ENCODE measurements around the gene KDM4B. TPM values are rescaled to one million over a fixed set of nuclear protein-coding genes. Genes with fewer than 3 reads are reported as not detected.
A peak's percentile ranks its signal among the peaks of the same experiment; 100 is the strongest.

KDM4B gene
- total RNA-seq, 2 donors from 2014 or later: 27.8 to 38.5 TPM

DNA sequence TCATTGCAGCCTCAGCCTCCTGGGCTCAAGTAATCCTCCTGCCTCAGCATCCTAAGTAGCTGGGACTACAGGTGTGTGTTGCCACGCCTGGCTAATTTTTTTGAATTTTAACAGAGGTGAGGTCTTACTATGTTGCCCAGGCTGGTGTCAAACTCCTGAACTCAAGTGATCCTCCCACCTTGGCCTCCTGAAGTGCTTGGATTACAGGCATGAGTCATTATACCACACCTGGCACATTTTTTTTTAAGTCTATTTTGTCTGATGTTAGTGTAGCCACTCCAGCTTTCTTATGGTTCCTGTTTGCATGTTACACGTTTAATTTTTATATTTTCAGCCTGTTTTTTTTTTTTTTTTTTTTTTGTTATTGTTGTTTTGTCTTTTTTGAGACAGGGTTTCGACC is 24.8 kb downstream of the KDM4B start:
- H3K27me3 Mint-ChIP-seq (ENCODE audit: insufficient read depth): no peaks in the 10 kb centered on the region
- no peak overlapping the region for H3K4me3 ChIP-seq (ENCODE audit: low read length)
- H3K4me1 Mint-ChIP-seq: peaks cover 6% of the 10 kb centered on the region
- no peak overlapping the region for H3K27ac ChIP-seq (ENCODE audit: low read depth, low read length)
- no peak overlapping the region for H3K9ac ChIP-seq (ENCODE audit: extremely low read depth, low read length, poor library complexity, severe bottlenecking)
- peak overlapping the region; percentile 16 for H3K27ac Mint-ChIP-seq
- no peak overlapping the region for H3K4me3 Mint-ChIP-seq
- WGBS, 2 experiments (ENCODE audit: insufficient coverage in 1 of 2, insufficient read length in 1 of 2): 94 to 100% methylated on average over 1 to 3 of the region's 3 CpGs
- no peak for DNase-seq
- H3K27me3 ChIP-seq (ENCODE audit: control insufficient read depth, insufficient read depth, low read length, poor library complexity, severe bottlenecking): no peaks in the 10 kb centered on the region
- H3K9me3 ChIP-seq (ENCODE audit: control insufficient read depth, low read length): no peaks in the 10 kb centered on the region
- H3K36me3 ChIP-seq (ENCODE audit: control insufficient read depth, insufficient read depth, low read length): no peaks in the 10 kb centered on the region
- TF ChIP-seq, protein P1, sequence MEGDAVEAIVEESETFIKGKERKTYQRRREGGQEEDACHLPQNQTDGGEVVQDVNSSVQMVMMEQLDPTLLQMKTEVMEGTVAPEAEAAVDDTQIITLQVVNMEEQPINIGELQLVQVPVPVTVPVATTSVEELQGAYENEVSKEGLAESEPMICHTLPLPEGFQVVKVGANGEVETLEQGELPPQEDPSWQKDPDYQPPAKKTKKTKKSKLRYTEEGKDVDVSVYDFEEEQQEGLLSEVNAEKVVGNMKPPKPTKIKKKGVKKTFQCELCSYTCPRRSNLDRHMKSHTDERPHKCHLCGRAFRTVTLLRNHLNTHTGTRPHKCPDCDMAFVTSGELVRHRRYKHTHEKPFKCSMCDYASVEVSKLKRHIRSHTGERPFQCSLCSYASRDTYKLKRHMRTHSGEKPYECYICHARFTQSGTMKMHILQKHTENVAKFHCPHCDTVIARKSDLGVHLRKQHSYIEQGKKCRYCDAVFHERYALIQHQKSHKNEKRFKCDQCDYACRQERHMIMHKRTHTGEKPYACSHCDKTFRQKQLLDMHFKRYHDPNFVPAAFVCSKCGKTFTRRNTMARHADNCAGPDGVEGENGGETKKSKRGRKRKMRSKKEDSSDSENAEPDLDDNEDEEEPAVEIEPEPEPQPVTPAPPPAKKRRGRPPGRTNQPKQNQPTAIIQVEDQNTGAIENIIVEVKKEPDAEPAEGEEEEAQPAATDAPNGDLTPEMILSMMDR (conservative IDR thresholded peaks at IDR 0.05): no peak
- peaks cover 16% of the 10 kb centered on the region for H3K36me3 Mint-ChIP-seq (ENCODE audit: low read depth)
- no peaks in the 10 kb centered on the region for H3K9me3 Mint-ChIP-seq
- no peaks in the 10 kb centered on the region for H3K4me1 ChIP-seq (ENCODE audit: control insufficient read depth, insufficient read depth, low read length)

DNA sequence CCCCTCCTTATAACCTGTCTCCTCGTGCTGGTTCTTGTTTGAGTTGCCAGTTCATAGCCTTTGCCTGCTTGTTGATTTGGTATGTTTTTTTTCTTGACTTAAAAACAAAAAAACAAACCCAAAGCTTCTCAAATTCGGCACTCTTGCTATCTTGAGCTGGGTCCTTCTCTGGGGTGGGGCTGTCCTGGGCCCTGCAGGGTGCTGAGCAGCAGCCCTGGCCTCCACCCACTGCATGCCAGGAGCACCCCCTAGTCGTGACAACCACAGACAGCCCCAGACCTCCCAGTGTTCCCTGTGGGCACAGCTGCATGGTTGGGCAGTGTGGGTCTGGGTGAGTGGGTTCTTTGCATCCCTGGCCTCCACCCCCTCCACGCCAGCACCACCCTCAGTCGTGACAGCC is 27.8 kb downstream of the KDM4B start:
- Mint-ChIP-seq H3K9me3 (peaks cover 3% of the 10 kb centered on the region), H3K27me3 (ENCODE audit: insufficient read depth) (no peaks in the 10 kb centered on the region), H3K4me1 (peaks cover 3% of the 10 kb centered on the region), H3K36me3 (ENCODE audit: low read depth) (peaks cover 20% of the 10 kb centered on the region), H3K4me3 (no peak overlapping the region), H3K27ac (peak overlapping the region; percentile 33)
- Histone ChIP-seq H3K4me1 (ENCODE audit: control insufficient read depth, insufficient read depth, low read length) (no peaks in the 10 kb centered on the region), H3K4me3 (ENCODE audit: low read length) (no peak overlapping the region), H3K36me3 (ENCODE audit: control insufficient read depth, insufficient read depth, low read length) (no peaks in the 10 kb centered on the region), H3K9me3 (ENCODE audit: control insufficient read depth, low read length) (no peaks in the 10 kb centered on the region), H3K27me3 (ENCODE audit: control insufficient read depth, insufficient read depth, low read length, poor library complexity, severe bottlenecking) (no peaks in the 10 kb centered on the region), H3K9ac (ENCODE audit: extremely low read depth, low read length, poor library complexity, severe bottlenecking) (no peak overlapping the region), H3K27ac (ENCODE audit: low read depth, low read length) (no peak overlapping the region)
- TF ChIP-seq, protein P1 (conservative IDR thresholded peaks at IDR 0.05): no peak
- no peak for DNase-seq
- WGBS, 2 experiments (ENCODE audit: insufficient coverage in 1 of 2, insufficient read length in 1 of 2): 79 to 85% methylated on average over 2 to 5 of the region's 5 CpGs

DNA sequence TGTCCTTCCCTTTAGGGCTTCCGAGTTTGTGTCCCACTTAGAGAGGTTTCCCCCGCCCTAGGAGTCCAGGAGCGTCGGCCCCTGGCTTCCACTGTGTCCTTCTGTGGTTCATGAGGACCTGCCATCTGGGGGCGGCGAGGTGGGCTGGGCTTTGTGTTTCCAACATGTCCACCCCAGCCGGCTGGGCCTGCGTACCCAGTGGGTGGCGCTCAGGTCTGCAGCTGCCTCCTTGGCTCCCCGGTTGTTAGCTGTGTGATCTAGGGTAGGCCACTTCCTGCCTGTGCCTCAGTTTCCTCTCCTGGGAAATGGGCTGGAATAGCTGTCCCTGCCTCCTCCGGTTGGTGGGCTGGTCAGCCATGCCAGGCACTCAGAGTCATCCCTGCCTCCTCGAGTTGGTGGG is 28.4 kb downstream of the KDM4B start:
- Mint-ChIP-seq H3K4me3 (no peak overlapping the region), H3K9me3 (peaks cover 3% of the 10 kb centered on the region), H3K27ac (no peak overlapping the region), H3K36me3 (ENCODE audit: low read depth) (peaks cover 19% of the 10 kb centered on the region), H3K4me1 (peaks cover 2% of the 10 kb centered on the region), H3K27me3 (ENCODE audit: insufficient read depth) (no peaks in the 10 kb centered on the region)
- 92% methylated on average over 10 to 12 of the region's 12 CpGs for WGBS, 2 experiments (ENCODE audit: insufficient coverage in 1 of 2, insufficient read length in 1 of 2)
- Histone ChIP-seq H3K4me3 (ENCODE audit: low read length) (no peak overlapping the region), H3K27me3 (ENCODE audit: control insufficient read depth, insufficient read depth, low read length, poor library complexity, severe bottlenecking) (no peaks in the 10 kb centered on the region), H3K27ac (ENCODE audit: low read depth, low read length) (no peak overlapping the region), H3K9me3 (ENCODE audit: control insufficient read depth, low read length) (no peaks in the 10 kb centered on the region), H3K9ac (ENCODE audit: extremely low read depth, low read length, poor library complexity, severe bottlenecking) (no peak overlapping the region), H3K36me3 (ENCODE audit: control insufficient read depth, insufficient read depth, low read length) (no peaks in the 10 kb centered on the region), H3K4me1 (ENCODE audit: control insufficient read depth, insufficient read depth, low read length) (no peaks in the 10 kb centered on the region)
- DNase-seq: no peak
- TF ChIP-seq, protein P1 (conservative IDR thresholded peaks at IDR 0.05): no peak
